NT2/D1 (cell line): Measurements from ENCODE around the gene COX4I2.

Source experiments
- DNase-seq: peaks from one replicate; pipeline ENCODE4 v3.0.0-alpha.2; 2011; ENCODE audit warnings: low read depth, low spot score
- H3K27me3 ChIP-seq: 2 replicates; pipeline ENCODE4 v1.6.0; 2011; ENCODE audit warnings: mild to moderate bottlenecking; ENCODE audit not compliant: insufficient read length, insufficient read depth
- H3K36me3 ChIP-seq: 2 replicates; pipeline ENCODE4 v1.6.1; 2011; ENCODE audit warnings: mild to moderate bottlenecking, low read length, mixed read lengths; ENCODE audit not compliant: insufficient read depth, insufficient read length
- H3K4me1 ChIP-seq: 2 replicates; pipeline ENCODE4 v1.5.1; 2011; ENCODE audit not compliant: insufficient read depth, insufficient read length
- H3K4me3 ChIP-seq: 2 replicates; pipeline ENCODE4 v1.5.1; 2011; ENCODE audit warnings: low read depth; ENCODE audit not compliant: insufficient read length
- H3K9ac ChIP-seq: 2 replicates; pipeline ENCODE4 v1.6.0; 2011; ENCODE audit warnings: low read depth; ENCODE audit not compliant: insufficient read length
- H3K9me3 ChIP-seq: 2 replicates; pipeline ENCODE4 v1.5.1; 2011; ENCODE audit warnings: mild to moderate bottlenecking, low read length; ENCODE audit not compliant: insufficient read depth
- SUZ12 ChIP-seq: IDR thresholded peaks from 2 replicates; pipeline ENCODE4 v1.6.1; 2011; ENCODE audit not compliant: insufficient read length, insufficient read depth; ENCODE audit errors: extremely low read depth
- YY1 ChIP-seq: IDR thresholded peaks from 2 replicates; pipeline ENCODE4 v1.6.1; 2011; ENCODE audit not compliant: insufficient read length, insufficient read depth
- ZNF274 ChIP-seq: IDR thresholded peaks from 2 replicates; pipeline ENCODE4 v1.6.1; 2011; ENCODE audit warnings: mild to moderate bottlenecking, low read depth, low read length

Gene COX4I2

DNA sequence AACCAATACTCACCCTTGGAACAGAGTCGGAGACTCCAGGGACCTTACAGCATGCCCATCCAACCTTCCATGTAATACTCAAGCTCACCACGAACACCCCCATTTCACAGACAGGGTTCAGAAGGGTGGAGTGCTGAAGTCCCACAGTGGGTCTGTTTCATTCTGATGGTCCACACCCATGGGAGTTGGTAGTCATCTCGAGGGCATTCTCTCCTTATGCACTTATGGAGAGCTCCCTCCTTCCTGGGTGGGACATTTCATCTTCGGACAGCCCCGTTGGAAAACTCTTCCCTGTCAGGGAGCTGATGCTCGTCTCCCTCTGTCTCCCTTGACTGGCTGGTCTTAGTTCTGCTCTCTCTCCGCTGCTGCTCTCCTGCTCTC, 38.9 kb downstream of the COX4I2 start:
- Histone ChIP-seq H3K36me3 (peaks cover 34% of the 10 kb centered on the region), H3K9me3 (no peaks in the 10 kb centered on the region), H3K27me3 (no peaks in the 10 kb centered on the region), H3K9ac (no peak overlapping the region), H3K4me1 (peaks cover 8% of the 10 kb centered on the region), H3K4me3 (no peak overlapping the region)
- no peak for TF ChIP-seq ZNF274
- TF ChIP-seq SUZ12: no peak
- no peak for TF ChIP-seq YY1
- DNase-seq: no peak

DNA sequence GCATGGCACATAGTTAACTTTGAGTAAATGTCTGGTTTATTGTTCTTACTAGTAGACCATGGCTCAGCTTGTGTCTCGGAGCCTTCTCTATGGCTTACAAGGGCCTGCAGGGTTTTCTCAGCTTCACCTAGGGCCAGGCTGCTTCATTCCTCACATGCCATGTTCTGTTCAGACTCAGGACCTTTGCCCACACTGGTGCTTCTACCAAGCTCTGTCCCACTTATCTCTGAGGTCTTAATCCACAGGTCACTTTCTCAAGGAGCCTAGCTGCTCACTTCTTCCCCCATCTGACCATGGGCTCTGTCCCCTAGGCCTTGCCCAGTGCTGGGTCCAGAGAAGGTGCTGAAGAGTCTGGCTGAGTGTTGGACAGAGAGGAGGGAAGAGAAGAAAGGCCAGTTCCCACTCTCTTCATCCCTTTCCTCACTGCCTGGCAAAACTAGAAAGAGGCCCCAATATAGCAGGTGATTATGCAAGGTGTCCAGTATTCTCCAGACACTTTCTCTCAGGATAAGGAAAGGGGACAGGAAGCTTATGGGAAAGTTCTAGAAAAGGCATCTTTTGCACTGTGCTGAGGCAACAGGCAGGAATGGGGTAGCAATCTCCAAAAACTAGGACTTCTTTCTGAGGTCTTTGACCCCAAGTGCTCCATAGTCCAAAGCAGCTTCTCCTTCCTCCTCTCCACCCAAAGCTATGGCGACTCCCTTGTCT, 40.0 kb downstream of the COX4I2 start:
- H3K9me3 ChIP-seq: no peaks in the 10 kb centered on the region
- H3K4me1 ChIP-seq: peaks cover 8% of the 10 kb centered on the region
- H3K27me3 ChIP-seq: no peaks in the 10 kb centered on the region
- H3K4me3 ChIP-seq: no peak overlapping the region
- no peak overlapping the region for H3K9ac ChIP-seq
- peaks cover 30% of the 10 kb centered on the region for H3K36me3 ChIP-seq
- TF ChIP-seq ZNF274: no peak
- TF ChIP-seq YY1: no peak
- no peak for TF ChIP-seq SUZ12
- DNase-seq: no peak

DNA sequence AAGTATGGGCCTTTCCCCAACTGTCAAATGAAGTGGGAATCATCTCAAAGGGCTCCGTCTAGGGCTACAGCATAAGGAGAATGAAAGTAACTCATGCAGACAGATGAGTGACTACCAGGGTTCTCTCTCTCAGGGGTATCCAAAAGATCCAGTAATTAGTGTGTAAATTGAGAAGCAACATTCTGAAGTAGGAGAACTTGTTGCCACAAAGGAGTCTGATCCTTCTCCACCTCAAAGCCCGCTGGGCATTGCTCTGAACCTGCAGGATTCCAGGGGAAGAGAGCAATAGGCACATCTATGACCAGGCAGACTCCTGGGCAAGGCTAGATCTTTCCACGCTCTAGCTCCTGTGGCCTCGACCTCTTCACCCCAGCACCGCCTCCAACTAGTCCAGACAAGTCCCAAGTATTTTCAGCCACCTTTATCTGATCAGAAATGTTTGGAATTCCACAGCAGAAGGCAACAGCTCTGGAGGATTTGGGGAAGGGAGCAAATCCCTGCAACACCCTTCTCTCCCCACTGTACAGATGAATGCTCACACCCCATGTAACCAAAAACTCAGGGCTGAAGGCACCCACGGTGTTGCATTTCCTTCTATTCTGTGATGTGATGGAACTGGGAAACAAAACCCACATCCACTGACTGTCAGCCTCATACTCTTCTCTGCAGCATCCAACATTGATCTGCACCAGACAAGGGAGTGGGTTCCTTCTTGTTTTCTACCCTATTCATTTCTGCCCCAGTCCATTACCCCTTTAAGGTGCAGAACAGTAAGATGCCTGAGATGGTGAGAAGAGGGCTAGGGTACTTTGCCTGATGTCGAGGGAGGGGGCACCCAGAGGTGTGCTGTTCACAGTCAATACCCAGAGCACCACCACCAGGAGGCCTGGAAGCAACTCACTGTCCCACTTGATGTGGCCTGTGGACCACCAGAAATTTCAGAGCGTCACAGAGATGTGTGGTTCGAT, 41.0 kb downstream of the COX4I2 start:
- TF ChIP-seq SUZ12 (no peak), YY1 (no peak), ZNF274 (no peak)
- Histone ChIP-seq H3K36me3 (peaks cover 33% of the 10 kb centered on the region), H3K27me3 (no peaks in the 10 kb centered on the region), H3K4me1 (peaks cover 8% of the 10 kb centered on the region), H3K4me3 (no peak overlapping the region), H3K9me3 (no peaks in the 10 kb centered on the region), H3K9ac (no peak overlapping the region)
- DNase-seq: no peak

GRCh38 chr20:31679357-31680285, 41.9 kb downstream of the COX4I2 start:
- no peak for DNase-seq
- Histone ChIP-seq H3K36me3 (peaks cover 40% of the 10 kb centered on the region), H3K4me1 (peaks cover 8% of the 10 kb centered on the region), H3K9ac (no peak overlapping the region), H3K27me3 (no peaks in the 10 kb centered on the region), H3K9me3 (no peaks in the 10 kb centered on the region), H3K4me3 (no peak overlapping the region)
- TF ChIP-seq SUZ12 (no peak), YY1 (no peak), ZNF274 (no peak)

GRCh38 chr20:31680286-31681127, 42.8 kb downstream of the COX4I2 start:
- H3K4me1 ChIP-seq: peaks cover 4% of the 10 kb centered on the region
- TF ChIP-seq YY1: no peak
- no peak for TF ChIP-seq ZNF274
- no peak for TF ChIP-seq SUZ12
- peaks cover 35% of the 10 kb centered on the region for H3K36me3 ChIP-seq
- no peak for DNase-seq
- H3K4me3 ChIP-seq: no peak overlapping the region
- H3K9ac ChIP-seq: no peak overlapping the region
- H3K27me3 ChIP-seq: no peaks in the 10 kb centered on the region
- H3K9me3 ChIP-seq: no peaks in the 10 kb centered on the region

- no peak for DNase-seq
- Histone ChIP-seq H3K9ac (no peak overlapping the region), H3K36me3 (peaks cover 30% of the 10 kb centered on the region), H3K4me3 (no peak overlapping the region), H3K27me3 (no peaks in the 10 kb centered on the region), H3K9me3 (no peaks in the 10 kb centered on the region), H3K4me1 (peaks cover 4% of the 10 kb centered on the region)
- TF ChIP-seq ZNF274 (no peak), YY1 (no peak), SUZ12 (no peak)
These were observed 43.5 kb downstream of the COX4I2 start for GRCh38 chr20:31681128-31681727.
